Stimulated activated CD4-positive, alpha-beta T cell treated with anti-CD3 and anti-CD28 coated beads, Interleukin-2, amount 100 ng/mL, for 24 hours (primary cell): ENCODE measurements around the gene ARHGAP8.
"Not testable (repeated sequence)": the region's sequence is repeated elsewhere in the genome, so short reads cannot be mapped to it uniquely, and the experiment has no call there.

Experiments used
- DNase-seq, 2 donors: peaks; one replicate each; pipeline ENCODE4 v3.0.0-alpha.2; 2020

The ARHGAP8 gene

DNA sequence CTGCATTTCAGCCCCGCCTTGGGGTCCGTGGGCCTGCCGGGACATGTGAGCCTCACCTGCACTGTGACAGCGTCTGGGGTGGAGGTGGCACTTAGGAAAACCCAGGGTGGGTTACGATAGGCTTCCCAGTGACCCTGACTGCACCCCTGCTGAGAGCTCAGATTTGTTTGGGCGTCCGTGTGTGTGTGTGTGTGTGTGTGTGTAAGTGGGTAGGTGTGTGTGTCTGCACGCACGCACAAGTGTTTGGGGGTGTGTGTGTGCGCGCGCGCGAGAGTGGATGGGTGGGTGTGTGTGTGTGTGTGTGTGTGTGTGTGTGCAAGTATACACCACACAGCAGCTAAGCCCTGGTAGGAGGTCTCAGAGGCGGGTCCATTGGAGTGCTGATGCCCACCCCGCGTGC is 12.1 kb upstream of the ARHGAP8 start:
- no peak for DNase-seq

DNA sequence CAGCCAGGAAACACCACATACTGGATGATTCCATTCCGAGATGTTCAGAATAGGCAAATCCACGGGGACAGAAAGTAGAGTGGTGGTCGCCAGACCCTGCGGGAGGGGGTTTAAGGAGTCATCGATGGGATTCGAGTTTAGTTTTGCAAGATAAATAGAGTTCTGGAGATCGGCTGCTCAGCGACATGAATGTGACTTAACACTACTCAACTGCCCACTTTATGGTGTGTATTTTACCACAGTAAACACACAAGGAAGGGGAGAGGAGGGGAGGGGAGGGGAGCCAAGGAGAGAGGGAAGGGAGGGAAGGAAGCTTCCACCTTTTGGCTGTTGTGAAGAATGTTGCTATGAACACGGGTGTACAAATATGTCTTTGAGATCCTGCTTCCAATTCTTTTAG is 10.4 kb upstream of the ARHGAP8 start:
- no peak for DNase-seq

- no peak for DNase-seq
Observed at GRCh38 chr22:44743247-44743646, 9.1 kb upstream of the ARHGAP8 start.

DNA sequence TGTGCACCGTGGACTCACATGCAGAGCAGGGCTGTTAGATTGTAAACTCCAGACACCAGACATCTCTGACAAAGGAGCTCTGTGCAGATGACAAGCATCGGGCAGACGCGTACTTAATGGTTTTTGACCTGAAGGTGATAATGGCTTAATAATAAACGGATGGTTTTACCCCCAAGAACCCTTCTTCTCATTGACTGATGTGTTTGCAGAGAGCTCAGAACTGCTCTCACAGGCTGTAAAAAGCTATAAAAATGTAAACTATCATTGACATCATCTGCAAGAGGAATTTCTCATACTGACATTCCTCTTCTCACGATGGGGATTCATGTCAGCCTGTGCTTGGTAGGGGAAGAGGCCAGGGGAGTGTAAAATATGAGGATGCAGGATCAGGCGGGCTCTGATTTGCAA is 8.6 kb upstream of the ARHGAP8 start:
- no peak for DNase-seq

DNA sequence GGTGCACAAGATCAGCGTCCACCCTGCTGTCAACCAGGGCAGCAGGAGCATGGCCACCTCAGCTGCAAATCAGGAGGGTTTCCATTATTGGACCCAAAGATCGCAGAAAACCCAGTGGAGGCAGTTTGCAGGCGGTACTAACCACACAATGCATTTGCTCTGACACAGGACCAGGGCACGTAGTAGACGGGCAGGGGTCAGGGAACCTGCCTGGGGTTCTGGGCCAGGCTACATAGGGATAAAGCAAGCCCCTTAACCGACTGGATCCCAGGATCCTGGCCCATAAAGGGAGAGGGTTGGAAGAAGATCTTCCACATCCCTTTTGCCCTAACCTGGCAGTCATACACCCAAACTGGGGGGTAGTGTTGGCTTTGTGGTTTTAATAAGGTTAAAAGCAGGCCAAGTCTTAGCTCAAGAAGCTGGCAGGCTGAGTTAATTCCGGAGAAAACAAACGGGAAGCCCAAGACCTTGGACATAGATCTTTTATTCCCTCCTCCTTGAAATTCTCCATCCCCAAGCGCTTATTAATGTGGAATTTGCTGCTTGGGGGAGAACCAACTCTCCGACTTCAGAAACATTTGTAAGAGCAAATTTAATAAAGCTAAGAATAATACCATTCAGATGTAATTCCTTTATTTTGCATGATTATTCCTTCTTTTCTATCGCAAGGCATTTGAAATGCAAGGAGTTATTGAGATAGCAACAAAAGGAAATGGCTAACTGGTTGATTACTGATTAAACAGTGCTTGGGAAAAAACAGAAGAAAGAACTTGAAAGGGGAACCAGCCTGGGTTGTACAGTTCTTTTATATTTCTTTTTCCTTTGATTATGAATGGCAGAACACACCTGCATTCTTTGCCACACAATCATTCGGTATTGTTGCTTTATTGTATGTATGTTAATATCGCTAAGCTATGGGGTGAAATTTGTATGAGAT is 6.3 kb upstream of the ARHGAP8 start:
- DNase-seq, result no peak

- DNase-seq, result not testable (repeated sequence)
Observed at GRCh38 chr22:44747784-44748127, 4.6 kb upstream of the ARHGAP8 start.

DNA sequence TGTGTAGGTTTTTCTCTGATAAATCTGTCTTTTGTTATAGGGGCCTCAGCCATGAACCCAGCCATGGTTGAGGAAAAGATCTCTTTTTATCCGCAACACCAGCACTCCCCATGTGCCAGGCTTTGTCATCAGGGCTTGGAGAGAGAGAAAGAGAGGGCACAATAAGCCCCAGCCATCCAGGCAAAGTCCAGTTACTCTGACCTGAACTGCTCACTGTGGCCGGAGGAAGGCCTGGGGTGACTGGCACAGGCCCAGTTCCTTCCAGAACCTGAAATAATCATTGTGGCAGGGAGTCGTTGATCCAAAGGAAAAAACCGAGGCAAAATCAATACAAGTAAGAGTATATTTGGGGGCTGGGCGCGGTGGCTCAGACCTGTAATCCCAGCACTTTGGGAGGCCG is 3.9 kb upstream of the ARHGAP8 start:
- DNase-seq, result no peak

DNA sequence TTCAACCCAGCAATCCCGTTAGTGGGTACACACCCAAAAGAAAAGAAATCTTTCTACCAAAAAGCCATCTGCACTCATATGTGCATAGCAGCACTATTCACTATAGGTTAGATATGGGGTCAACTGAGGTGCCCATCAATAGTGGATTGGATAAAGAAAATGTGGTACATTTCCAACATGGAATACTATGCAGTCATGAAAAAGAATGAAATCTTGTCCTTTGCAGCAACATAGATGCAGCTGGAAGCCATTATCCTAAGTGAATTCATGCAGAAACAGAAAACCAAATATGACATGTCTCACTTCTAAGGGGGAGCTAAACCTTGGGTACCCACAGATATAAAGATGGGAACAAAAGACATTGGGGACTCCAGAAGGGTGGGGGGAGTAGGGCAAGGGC is 1.9 kb upstream of the ARHGAP8 start:
- DNase-seq, result no peak

DNA sequence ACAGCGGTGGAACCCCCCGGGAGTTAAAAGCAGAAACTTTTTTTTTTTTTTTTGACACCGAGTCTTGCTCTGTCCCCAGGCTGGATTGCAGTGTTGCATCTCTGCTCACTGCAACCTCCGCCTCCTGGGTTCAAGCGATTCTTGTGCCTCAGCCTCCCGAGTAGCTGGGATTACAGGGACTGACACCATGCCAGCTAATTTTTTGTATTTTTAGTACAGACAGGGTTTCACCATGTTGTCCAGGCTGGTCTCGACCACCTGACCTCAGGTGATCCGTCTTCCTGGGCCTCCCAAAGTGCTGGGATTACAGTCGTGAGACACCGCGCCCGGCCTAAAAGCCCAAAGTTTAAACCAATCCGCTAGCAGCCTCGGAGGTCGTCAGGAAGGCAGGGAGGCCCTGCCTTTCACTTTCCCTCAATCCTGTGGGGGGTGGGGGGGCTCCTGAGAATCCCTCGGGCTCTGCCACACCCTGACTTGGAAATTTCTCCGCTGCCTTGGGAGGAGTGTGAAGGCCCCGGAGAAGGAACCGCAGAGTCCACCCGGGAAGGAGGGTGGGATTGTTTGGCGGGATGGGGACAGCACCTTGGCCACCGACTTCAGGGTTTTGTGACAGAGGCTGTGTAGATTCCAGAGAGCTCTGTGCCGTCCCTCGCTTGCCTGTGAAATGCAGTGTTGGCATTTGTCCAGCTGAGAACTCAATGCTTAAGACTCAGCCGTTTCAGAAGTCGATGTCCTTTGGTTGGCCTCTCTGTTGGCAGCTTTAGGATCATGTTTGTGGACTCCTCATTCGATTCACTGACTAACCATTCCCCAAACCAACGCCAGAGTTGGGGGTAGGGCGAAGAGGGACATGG is 1.0 kb downstream of the ARHGAP8 start:
- DNase-seq, result no peak

DNA sequence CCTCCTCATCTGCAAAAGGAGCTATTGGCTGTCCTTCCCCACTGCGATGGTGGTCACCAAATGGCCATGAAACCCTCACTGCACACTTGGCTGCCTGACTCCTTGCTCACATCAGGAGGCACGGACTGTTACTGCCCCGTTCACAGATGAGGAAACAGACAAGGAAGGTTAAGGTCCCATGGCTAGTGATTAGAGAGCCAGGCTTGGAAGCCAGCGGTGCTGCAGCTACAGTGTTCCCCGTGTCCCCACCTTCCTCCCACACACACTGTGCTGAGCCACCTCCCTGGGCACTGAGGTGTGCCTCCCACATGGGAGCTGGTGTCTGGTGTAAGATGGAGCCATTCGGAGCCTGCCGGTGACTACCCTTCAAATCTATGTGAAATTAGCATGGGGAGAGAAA is 2.6 kb downstream of the ARHGAP8 start:
- DNase-seq, result no peak

DNA sequence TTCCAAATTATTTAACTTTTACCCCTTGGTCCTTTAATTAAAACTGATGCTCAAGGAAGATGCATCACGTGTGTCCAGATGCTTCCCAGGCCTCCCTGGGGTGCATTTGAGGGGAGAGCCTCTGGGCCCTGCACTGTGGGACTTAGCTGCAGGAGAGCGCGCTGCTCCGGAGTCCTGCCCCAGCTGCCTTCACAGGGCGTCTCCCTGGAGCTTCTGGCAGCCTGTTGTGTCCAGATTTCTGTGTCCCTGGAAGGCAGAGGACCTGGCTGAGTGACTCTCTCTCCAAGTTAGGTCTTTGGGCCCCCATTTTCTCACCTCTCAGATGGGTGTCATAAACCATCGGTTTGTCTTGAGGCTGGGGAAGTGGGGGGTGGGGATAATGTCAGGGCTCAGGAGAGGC is 3.0 kb downstream of the ARHGAP8 start:
- no peak for DNase-seq

- DNase-seq, result no peak
Observed at GRCh38 chr22:44755956-44756361, 3.6 kb downstream of the ARHGAP8 start.

- no peak for DNase-seq
Observed at GRCh38 chr22:44758344-44758973, 6.1 kb downstream of the ARHGAP8 start.

DNA sequence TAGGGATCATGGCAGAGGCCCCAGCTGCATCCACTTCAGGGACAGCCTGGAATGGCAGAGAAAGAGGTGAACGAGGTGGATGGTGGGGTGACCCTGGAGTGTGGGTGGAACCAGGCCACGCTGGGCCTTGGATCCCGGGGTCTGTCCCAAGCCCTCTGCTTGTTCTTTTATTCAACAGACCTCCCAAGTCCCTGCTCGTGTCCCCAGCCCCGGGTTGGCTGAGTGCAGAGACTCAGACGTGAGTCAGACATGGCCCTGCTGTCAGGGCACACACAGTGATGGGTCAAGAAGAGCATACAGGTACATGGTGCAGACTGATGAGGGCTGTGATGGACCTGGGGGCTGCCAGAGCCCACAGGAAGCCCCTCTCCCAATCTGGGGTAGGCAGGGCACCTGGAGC is 6.6 kb downstream of the ARHGAP8 start:
- DNase-seq, result no peak

DNA sequence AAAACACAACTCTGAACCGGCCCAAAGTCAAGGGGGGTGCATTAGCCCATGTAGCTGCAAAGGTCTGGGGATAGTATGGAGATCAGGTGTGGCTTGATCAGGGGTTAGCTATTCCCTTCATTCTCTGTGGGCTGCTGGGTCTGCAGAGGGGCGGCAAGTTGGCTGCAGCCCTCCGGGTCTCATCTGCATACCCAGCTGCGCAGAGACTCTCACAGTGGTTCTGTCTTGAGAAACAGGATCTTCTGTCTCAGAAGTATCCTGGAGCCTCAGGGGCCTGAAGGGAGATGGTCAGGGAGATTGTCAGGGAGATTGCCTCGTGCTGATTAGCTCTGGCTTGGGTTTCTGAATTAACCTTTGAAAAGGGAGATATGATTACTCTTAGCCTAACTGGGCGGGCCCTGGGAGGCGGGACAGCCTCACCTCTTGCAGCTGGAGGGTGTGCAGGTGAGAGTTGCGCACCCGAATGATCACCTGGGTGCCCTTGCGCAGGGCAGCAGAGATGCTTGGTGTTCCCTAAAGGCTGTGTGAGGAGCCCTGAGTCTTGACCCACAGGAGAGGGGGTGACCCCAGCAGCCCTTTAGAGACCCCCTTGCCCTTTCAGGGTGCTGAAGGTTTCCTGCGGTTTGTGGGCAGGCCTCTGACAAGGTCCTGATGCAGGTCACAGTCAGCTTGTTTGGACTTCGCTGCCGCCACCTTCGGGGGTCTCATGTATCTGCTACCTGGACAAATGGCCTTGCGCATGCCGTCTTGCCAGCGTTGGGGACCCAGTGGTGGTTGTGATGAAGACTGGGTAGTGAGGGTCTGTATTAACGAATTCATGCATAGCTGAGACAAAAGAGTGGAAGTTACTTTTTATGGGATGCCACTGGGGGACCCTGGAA is 7.3 kb downstream of the ARHGAP8 start:
- DNase-seq, result no peak

- DNase-seq, result no peak
Observed at GRCh38 chr22:44760476-44760875, 8.1 kb downstream of the ARHGAP8 start.

- DNase-seq, result no peak
Observed at GRCh38 chr22:44761025-44761424, 8.7 kb downstream of the ARHGAP8 start.

GRCh38 chr22:44764373-44764772 is 12.0 kb downstream of the ARHGAP8 start:
- DNase-seq, result no peak

DNA sequence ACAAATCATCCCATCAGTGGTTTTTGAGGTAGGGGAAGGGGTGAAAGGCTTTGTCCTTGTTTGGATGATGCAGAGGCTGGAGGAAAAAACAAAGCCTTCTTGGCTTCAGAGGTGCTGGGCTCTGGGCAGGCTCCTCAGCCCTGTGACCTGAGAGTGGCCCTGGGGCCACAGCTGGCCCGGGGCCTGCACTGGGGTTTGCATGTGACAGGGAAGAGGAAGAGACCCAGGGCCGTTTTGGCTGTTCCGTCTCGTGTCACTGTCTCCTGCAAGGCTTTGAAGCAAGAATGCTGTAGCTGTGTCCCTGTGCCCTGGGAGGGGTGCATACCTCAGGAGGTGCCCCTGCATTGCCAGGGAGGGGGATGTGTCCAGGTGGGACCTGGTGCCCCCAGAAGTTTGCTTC is 12.6 kb downstream of the ARHGAP8 start:
- DNase-seq, result no peak

GRCh38 chr22:44765571-44766285 is 13.4 kb downstream of the ARHGAP8 start:
- DNase-seq, result no peak

GRCh38 chr22:44773082-44773481 is 20.7 kb downstream of the ARHGAP8 start:
- no peak for DNase-seq

DNA sequence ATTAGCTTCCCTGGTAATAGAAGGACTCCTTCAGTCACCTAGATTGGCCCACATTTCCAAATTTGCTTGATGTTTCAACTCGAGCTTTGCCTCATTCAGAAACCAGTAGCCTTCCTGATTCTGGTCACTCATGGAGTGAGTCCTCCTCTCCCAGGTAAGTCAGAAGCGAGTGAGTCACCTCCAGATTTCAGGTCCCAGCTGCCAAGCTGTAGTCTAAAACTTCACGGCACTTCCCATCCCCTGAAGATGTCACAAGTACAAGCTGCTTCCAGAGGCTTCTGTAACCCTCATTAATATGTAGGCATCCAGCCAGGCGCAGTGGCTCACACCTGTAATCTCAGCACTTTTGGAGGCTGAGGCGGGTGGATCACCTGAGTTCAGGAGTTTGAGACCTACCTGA is 23.5 kb downstream of the ARHGAP8 start:
- no peak for DNase-seq
